Upper lobe of left lung (tissue), 6 donors: ENCODE results near the gene CDKN2AIP. TPM values are rescaled to one million over a fixed set of nuclear protein-coding genes. Genes with fewer than 3 reads are reported as not detected.
A peak's percentile ranks its signal among the peaks of the same experiment; 100 is the strongest.

Source experiments
- ATAC-seq, 2 donors: fragments of 200-7000 bp; cut with Tn5 transposase; one replicate each; pipeline ENCODE4 v1.9.1; 2022; ENCODE audit warnings: mild to moderate bottlenecking in 2 of 2, moderate library complexity in 2 of 2; ENCODE audit not compliant: low FRiP score in 2 of 2
- DNase-seq, 2 donors: peaks; one replicate each; pipeline ENCODE4 v3.0.0-alpha.2; 2019 to 2020
- H3K27ac ChIP-seq, 4 donors: fragments of 200-600 bp; sonication (generic); one replicate each; pipeline ENCODE4 v1.5.1; 2016 to 2019
- H3K27me3 ChIP-seq, 4 donors: fragments of 200-600 bp; sonication (generic); one replicate each; pipeline ENCODE4 v1.5.1; 2017 to 2019
- H3K36me3 ChIP-seq, 4 donors: fragments of 200-600 bp; sonication (generic); one replicate each; pipeline ENCODE4 v1.5.1; 2016 to 2019
- H3K4me1 ChIP-seq, 4 donors: fragments of 200-600 bp; sonication (generic); one replicate each; pipeline ENCODE4 v1.5.1; 2018 to 2019
- H3K4me3 ChIP-seq, 4 donors: fragments of 200-600 bp; sonication (generic); one replicate each; pipeline ENCODE4 v1.5.1; 2017 to 2019; ENCODE audit warnings: mild to moderate bottlenecking in 2 of 4, moderate library complexity in 1 of 4
- H3K9me3 ChIP-seq, 4 donors: fragments of 200-600 bp; sonication (generic); one replicate each; pipeline ENCODE4 v1.5.1; 2018 to 2019
- CTCF ChIP-seq, 6 experiments: fragments of 450-650 bp in 4 of 6; fragments of 200-600 bp in 2 of 6; sonication (generic) in 2 of 6; IDR thresholded peaks; one replicate each; pipeline ENCODE4 v1.5.1; 2016 to 2019; ENCODE audit warnings: antibody characterized with exemption in 6 of 6
- EP300 ChIP-seq, 4 donors: sonication (generic); formaldehyde crosslinking; IDR thresholded peaks; one replicate each; pipeline ENCODE4 v1.5.1; 2017; ENCODE audit warnings: antibody characterized with exemption in 4 of 4, control low read depth in 2 of 4
- POLR2A ChIP-seq, 4 donors: fragments of 450-650 bp; IDR thresholded peaks; one replicate each; pipeline ENCODE4 v1.5.1; 2016 to 2017; ENCODE audit warnings: antibody characterized with exemption in 4 of 4, mild to moderate bottlenecking in 2 of 4
- POLR2AphosphoS5 ChIP-seq, 2 donors: sonication (generic); formaldehyde crosslinking; IDR thresholded peaks; one replicate each; pipeline ENCODE4 v1.5.1; 2017; ENCODE audit warnings: antibody characterized with exemption in 2 of 2
- WGBS, 2 donors: methylation state at CpG; one replicate each; pipeline ENCODE4 v1.1.5; 2017 to 2018; 5-methylcytosine and 5-hydroxymethylcytosine counted together
- total RNA-seq, 6 donors: library from RNA; depleted of rRNA in 4 of 6; stranded (reverse); fragments of >200 nt in 4 of 6; gene quantifications; one replicate each; pipeline versions ENCODE4 v1.1.0 to v1.2.1, GENCODE V29; 2016 to 2021
- donor health status: DM: no; HTN: no; CAD: no; lungs with moderate emphysema.
- donor health status: DM: no; HTN: yes; CAD: no; lungs with severe emphysema.

CDKN2AIP gene
- total RNA-seq, 6 donors from 2014 or later, result 7.8 to 25.7 (median 15.6) TPM

GRCh38 chr4:183422962-183423631 is 21.3 kb upstream of the CDKN2AIP start:
- no peak for DNase-seq

GRCh38 chr4:183424109-183424744 is 20.2 kb upstream of the CDKN2AIP start:
- TF ChIP-seq POLR2A (IDR thresholded peaks at IDR 0.05) (no peak), POLR2AphosphoS5 (IDR thresholded peaks at IDR 0.05) (peak in 1 of 2 donors; percentile 62)
- 56 to 69% methylated on average over 5 of the region's 5 CpGs for WGBS, 2 donors
- H3K27me3 ChIP-seq, result no peaks in the 10 kb centered on the region
- H3K36me3 ChIP-seq, result no peaks in the 10 kb centered on the region
- H3K4me3 ChIP-seq, result no peak overlapping the region
- H3K27ac ChIP-seq, result peak overlapping the region in 3 of 4 donors; percentile 15 to 72 (median 53)
- H3K9me3 ChIP-seq, result no peaks in the 10 kb centered on the region
- no peak for ATAC-seq
- peaks cover 0 to 5% (median 4%) of the 10 kb centered on the region in 4 donors for H3K4me1 ChIP-seq
- peak in 1 of 2 donors; percentile 44 for DNase-seq

More at GRCh38 chr4:183422962-183423631, 21.3 kb upstream of the CDKN2AIP start:
- no peak for TF ChIP-seq CTCF (IDR thresholded peaks at IDR 0.05)
- TF ChIP-seq POLR2A (IDR thresholded peaks at IDR 0.05), result no peak
- TF ChIP-seq POLR2AphosphoS5 (IDR thresholded peaks at IDR 0.05), result no peak
- TF ChIP-seq EP300 (IDR thresholded peaks at IDR 0.05), result no peak
- Histone ChIP-seq H3K4me1 (peaks cover 0 to 5% (median 4%) of the 10 kb centered on the region in 4 donors), H3K4me3 (no peak overlapping the region), H3K36me3 (no peaks in the 10 kb centered on the region), H3K9me3 (no peaks in the 10 kb centered on the region), H3K27me3 (no peaks in the 10 kb centered on the region), H3K27ac (peak overlapping the region in 1 of 4 donors; percentile 19)
- no peak for ATAC-seq
- WGBS, 2 donors, result 80 to 82% methylated on average over 9 of the region's 9 CpGs

- Histone ChIP-seq H3K36me3 (no peaks in the 10 kb centered on the region), H3K4me3 (no peak overlapping the region), H3K4me1 (peaks cover 6 to 15% (median 10%) of the 10 kb centered on the region in 4 donors), H3K27me3 (no peaks in the 10 kb centered on the region), H3K9me3 (no peaks in the 10 kb centered on the region), H3K27ac (no peak overlapping the region)
- ATAC-seq (no peak), DNase-seq (no peak)
- no peak for TF ChIP-seq POLR2AphosphoS5 (IDR thresholded peaks at IDR 0.05)
- TF ChIP-seq POLR2A (IDR thresholded peaks at IDR 0.05), result no peak
- no peak for TF ChIP-seq CTCF (IDR thresholded peaks at IDR 0.05)
- no peak for TF ChIP-seq EP300 (IDR thresholded peaks at IDR 0.05)
- WGBS, 2 donors, result 74 to 82% methylated on average over 6 of the region's 6 CpGs
These were observed 17.9 kb upstream of the CDKN2AIP start for GRCh38 chr4:183426507-183426906.

- Histone ChIP-seq H3K36me3 (no peaks in the 10 kb centered on the region), H3K4me1 (peaks cover 3 to 10% (median 9%) of the 10 kb centered on the region in 4 donors), H3K9me3 (no peaks in the 10 kb centered on the region), H3K4me3 (no peak overlapping the region), H3K27ac (peak overlapping the region in 1 of 4 donors; percentile 8), H3K27me3 (no peaks in the 10 kb centered on the region)
- no peak for TF ChIP-seq POLR2A (IDR thresholded peaks at IDR 0.05)
- TF ChIP-seq CTCF (IDR thresholded peaks at IDR 0.05), result no peak
- no peak for TF ChIP-seq POLR2AphosphoS5 (IDR thresholded peaks at IDR 0.05)
- TF ChIP-seq EP300 (IDR thresholded peaks at IDR 0.05), result no peak
- WGBS, 2 donors, result 96 to 99% methylated on average over 7 of the region's 7 CpGs
- ATAC-seq, result no peak
- DNase-seq, result no peak
These were observed 14.9 kb upstream of the CDKN2AIP start for GRCh38 chr4:183429489-183429888.

- Histone ChIP-seq H3K4me1 (peaks cover 3 to 10% (median 8%) of the 10 kb centered on the region in 4 donors), H3K27ac (peak overlapping the region in 2 of 4 donors; percentile 58 to 63), H3K9me3 (no peaks in the 10 kb centered on the region), H3K4me3 (no peak overlapping the region), H3K27me3 (no peaks in the 10 kb centered on the region), H3K36me3 (no peaks in the 10 kb centered on the region)
- TF ChIP-seq CTCF (IDR thresholded peaks at IDR 0.05) (no peak), POLR2A (IDR thresholded peaks at IDR 0.05) (no peak), EP300 (IDR thresholded peaks at IDR 0.05) (no peak), POLR2AphosphoS5 (IDR thresholded peaks at IDR 0.05) (no peak)
- WGBS, 2 donors, result 45 to 59% methylated on average over 7 to 12 of the region's 12 CpGs
- DNase-seq (no peak), ATAC-seq (peak in 1 of 2 donors; percentile 57)
These were observed 14.0 kb upstream of the CDKN2AIP start for GRCh38 chr4:183430317-183430993.
